Measurements from ENCODE around the gene PPARD.
"Not testable (repeated sequence)": the region's sequence is repeated elsewhere in the genome, so short reads cannot be mapped to it uniquely, and the experiment has no call there.

Gene PPARD

DNA sequence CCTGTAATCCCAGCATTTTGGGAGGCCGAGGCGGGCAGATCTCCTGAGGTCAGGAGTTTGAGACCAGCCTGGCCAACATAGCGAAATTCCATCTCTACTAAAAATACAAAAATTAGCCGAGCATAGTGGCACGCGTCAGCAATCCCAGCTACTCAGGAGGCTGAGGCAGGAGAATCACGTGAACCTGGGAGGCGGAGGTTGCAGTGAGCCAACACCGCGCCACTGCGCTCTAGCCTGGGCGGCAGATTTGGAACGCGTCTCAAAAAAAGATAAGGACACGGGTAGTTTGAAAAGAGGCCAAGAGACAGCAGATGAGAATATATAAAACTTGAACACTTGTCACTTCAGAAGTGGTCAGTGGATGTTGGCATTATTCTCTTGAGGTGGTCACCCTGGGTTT, 35.2 kb upstream of the PPARD start:
- not testable (repeated sequence) for H3K27me3 Mint-ChIP-seq; H3K9me3 Mint-ChIP-seq (ENCODE audit: low read depth)
- Mint-ChIP-seq H3K36me3 (peaks cover 10% of the 10 kb centered on the region), H3K4me1 (ENCODE audit: low read depth) (peaks cover 79% of the 10 kb centered on the region), H3K27ac (peak overlapping the region; percentile 88), H3K4me3 (peak overlapping the region; percentile 10)

GRCh38 chr6:35308543-35308942, 33.8 kb upstream of the PPARD start:
- not testable (repeated sequence) for H3K9me3 Mint-ChIP-seq (ENCODE audit: low read depth); H3K36me3 Mint-ChIP-seq; H3K27me3 Mint-ChIP-seq
- peaks cover 77% of the 10 kb centered on the region for H3K4me1 Mint-ChIP-seq (ENCODE audit: low read depth)
- peak overlapping the region; percentile 96 for H3K27ac Mint-ChIP-seq
- peak overlapping the region; percentile 46 for H3K4me3 Mint-ChIP-seq

DNA sequence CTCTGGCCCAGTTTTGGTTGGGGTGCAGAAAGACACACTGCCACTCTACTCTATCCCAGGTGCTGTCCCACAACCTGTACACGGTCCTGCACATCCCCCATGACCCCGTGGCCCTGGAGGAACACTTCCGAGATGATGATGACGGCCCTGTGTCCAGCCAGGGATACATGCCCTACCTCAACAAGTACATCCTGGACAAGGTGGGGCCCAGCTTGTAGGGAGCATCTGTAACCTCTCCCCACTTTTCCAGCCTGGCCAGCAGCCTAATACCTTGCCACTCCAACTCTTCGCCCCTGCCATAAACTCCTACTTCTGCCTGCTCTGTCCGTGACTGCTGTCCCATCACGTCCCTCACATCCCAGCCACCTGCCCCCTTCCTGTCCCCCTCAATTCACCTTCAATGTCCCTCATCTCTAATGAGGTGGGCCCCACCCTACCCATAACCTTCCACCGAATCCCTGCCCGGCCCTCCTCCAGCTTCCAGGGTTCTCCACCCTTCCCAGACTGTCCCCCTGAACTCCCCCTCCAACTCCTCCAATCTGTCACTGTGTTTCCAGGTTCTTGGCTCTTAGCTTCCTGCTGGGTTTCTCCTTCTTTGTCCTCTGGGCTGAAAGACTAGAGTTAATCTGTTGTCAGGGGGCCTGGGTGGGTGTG, 32.6 kb upstream of the PPARD start:
- H3K4me1 Mint-ChIP-seq (ENCODE audit: low read depth) = peaks cover 79% of the 10 kb centered on the region
- peak overlapping the region; percentile 96 for H3K27ac Mint-ChIP-seq
- no peaks in the 10 kb centered on the region for H3K9me3 Mint-ChIP-seq (ENCODE audit: low read depth)
- H3K27me3 Mint-ChIP-seq = no peaks in the 10 kb centered on the region
- peak overlapping the region; percentile 70 for H3K4me3 Mint-ChIP-seq
- H3K36me3 Mint-ChIP-seq = peaks cover 14% of the 10 kb centered on the region

DNA sequence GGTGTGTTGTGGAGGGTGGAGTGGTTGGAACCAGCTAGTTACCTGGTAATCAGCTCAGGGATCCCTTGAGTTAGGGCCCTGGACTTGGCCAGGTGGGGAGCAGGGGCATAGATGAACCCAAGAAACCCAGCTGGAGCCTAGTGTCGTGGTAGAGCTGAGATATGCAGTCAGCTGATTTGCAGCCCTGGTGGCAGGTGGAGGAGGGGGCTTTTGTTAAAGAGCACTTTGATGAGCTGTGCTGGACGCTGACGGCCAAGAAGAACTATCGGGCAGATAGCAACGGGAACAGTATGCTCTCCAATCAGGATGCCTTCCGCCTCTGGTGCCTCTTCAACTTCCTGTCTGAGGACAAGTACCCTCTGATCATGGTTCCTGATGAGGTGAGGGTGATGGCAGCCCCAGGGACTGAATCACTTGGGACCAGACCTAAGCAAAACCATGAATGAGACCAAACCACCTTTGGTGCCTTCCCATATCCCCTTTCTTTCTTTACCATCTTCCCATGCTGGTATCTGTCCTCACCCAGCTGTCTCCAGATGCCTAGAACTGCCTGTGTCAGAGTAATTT, 32.0 kb upstream of the PPARD start:
- H3K9me3 Mint-ChIP-seq (ENCODE audit: low read depth) = no peaks in the 10 kb centered on the region
- peaks cover 17% of the 10 kb centered on the region for H3K36me3 Mint-ChIP-seq
- peak overlapping the region; percentile 70 for H3K4me3 Mint-ChIP-seq
- peak overlapping the region; percentile 96 for H3K27ac Mint-ChIP-seq
- no peaks in the 10 kb centered on the region for H3K27me3 Mint-ChIP-seq
- peaks cover 85% of the 10 kb centered on the region for H3K4me1 Mint-ChIP-seq (ENCODE audit: low read depth)

- Mint-ChIP-seq H3K36me3 (peaks cover 17% of the 10 kb centered on the region), H3K27me3 (no peaks in the 10 kb centered on the region)
Observed at GRCh38 chr6:35311390-35312075, 30.8 kb upstream of the PPARD start.

GRCh38 chr6:35312076-35312800, 30.1 kb upstream of the PPARD start:
- no peaks in the 10 kb centered on the region for H3K9me3 Mint-ChIP-seq (ENCODE audit: low read depth)
- H3K4me3 Mint-ChIP-seq = peak overlapping the region; percentile 76
- H3K36me3 Mint-ChIP-seq = peaks cover 21% of the 10 kb centered on the region
- H3K27me3 Mint-ChIP-seq = no peaks in the 10 kb centered on the region
- peaks cover 89% of the 10 kb centered on the region for H3K4me1 Mint-ChIP-seq (ENCODE audit: low read depth)
- H3K27ac Mint-ChIP-seq = peak overlapping the region; percentile 96

More at GRCh38 chr6:35311390-35312075, 30.8 kb upstream of the PPARD start:
- Mint-ChIP-seq H3K9me3 (ENCODE audit: low read depth) (no peaks in the 10 kb centered on the region), H3K4me1 (ENCODE audit: low read depth) (peaks cover 89% of the 10 kb centered on the region), H3K27ac (peak overlapping the region; percentile 96), H3K4me3 (peak overlapping the region; percentile 76)

- Mint-ChIP-seq H3K4me3 (peak overlapping the region; percentile 76), H3K36me3 (peaks cover 24% of the 10 kb centered on the region), H3K9me3 (ENCODE audit: low read depth) (no peaks in the 10 kb centered on the region)
Observed at GRCh38 chr6:35312807-35313206, 29.6 kb upstream of the PPARD start.

GRCh38 chr6:35317483-35318195, 24.7 kb upstream of the PPARD start:
- Mint-ChIP-seq H3K36me3 (peaks cover 29% of the 10 kb centered on the region), H3K27me3 (no peaks in the 10 kb centered on the region), H3K4me3 (no peak overlapping the region), H3K27ac (no peak overlapping the region), H3K9me3 (ENCODE audit: low read depth) (no peaks in the 10 kb centered on the region), H3K4me1 (ENCODE audit: low read depth) (peaks cover 51% of the 10 kb centered on the region)

More at GRCh38 chr6:35312807-35313206, 29.6 kb upstream of the PPARD start:
- H3K27ac Mint-ChIP-seq = peak overlapping the region; percentile 96
- H3K4me1 Mint-ChIP-seq (ENCODE audit: low read depth) = peaks cover 85% of the 10 kb centered on the region
- no peaks in the 10 kb centered on the region for H3K27me3 Mint-ChIP-seq

GRCh38 chr6:35318196-35319171, 23.9 kb upstream of the PPARD start:
- Mint-ChIP-seq H3K27me3 (no peaks in the 10 kb centered on the region), H3K4me1 (ENCODE audit: low read depth) (peaks cover 44% of the 10 kb centered on the region), H3K27ac (no peak overlapping the region), H3K36me3 (peaks cover 27% of the 10 kb centered on the region), H3K4me3 (no peak overlapping the region), H3K9me3 (ENCODE audit: low read depth) (no peaks in the 10 kb centered on the region)

- Mint-ChIP-seq H3K27me3 (no peaks in the 10 kb centered on the region), H3K9me3 (ENCODE audit: low read depth) (no peaks in the 10 kb centered on the region), H3K4me3 (no peak overlapping the region), H3K27ac (peak overlapping the region; percentile 75), H3K36me3 (peaks cover 26% of the 10 kb centered on the region), H3K4me1 (ENCODE audit: low read depth) (peaks cover 36% of the 10 kb centered on the region)
Observed at GRCh38 chr6:35319346-35320030, 22.9 kb upstream of the PPARD start.

DNA sequence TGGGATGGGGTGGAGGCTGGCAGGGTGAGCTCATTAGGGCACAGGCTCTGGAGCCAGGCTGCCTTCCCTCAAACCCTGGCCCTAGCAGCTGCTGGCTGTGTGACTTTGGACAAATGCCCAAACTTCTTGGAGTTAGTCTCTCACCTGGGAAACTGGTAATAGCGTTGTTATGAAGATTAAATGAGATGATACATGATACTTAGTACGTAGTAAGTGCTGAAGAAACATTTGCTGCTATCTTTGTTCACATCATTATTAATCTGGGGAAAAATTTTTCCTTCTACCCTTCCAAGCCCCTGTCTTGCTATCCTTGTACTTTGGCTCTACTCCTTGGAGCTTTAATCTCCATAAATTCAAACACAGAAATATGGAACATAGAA, 22.3 kb upstream of the PPARD start:
- H3K9me3 Mint-ChIP-seq (ENCODE audit: low read depth) = no peaks in the 10 kb centered on the region
- peaks cover 21% of the 10 kb centered on the region for H3K36me3 Mint-ChIP-seq
- H3K4me1 Mint-ChIP-seq (ENCODE audit: low read depth) = peaks cover 30% of the 10 kb centered on the region
- H3K27ac Mint-ChIP-seq = peak overlapping the region; percentile 64
- no peak overlapping the region for H3K4me3 Mint-ChIP-seq
- H3K27me3 Mint-ChIP-seq = no peaks in the 10 kb centered on the region

GRCh38 chr6:35321091-35321490, 21.3 kb upstream of the PPARD start:
- Mint-ChIP-seq H3K9me3 (ENCODE audit: low read depth) (no peaks in the 10 kb centered on the region), H3K4me1 (ENCODE audit: low read depth) (peaks cover 23% of the 10 kb centered on the region), H3K27ac (peak overlapping the region; percentile 28), H3K36me3 (peaks cover 21% of the 10 kb centered on the region), H3K4me3 (no peak overlapping the region), H3K27me3 (no peaks in the 10 kb centered on the region)

DNA sequence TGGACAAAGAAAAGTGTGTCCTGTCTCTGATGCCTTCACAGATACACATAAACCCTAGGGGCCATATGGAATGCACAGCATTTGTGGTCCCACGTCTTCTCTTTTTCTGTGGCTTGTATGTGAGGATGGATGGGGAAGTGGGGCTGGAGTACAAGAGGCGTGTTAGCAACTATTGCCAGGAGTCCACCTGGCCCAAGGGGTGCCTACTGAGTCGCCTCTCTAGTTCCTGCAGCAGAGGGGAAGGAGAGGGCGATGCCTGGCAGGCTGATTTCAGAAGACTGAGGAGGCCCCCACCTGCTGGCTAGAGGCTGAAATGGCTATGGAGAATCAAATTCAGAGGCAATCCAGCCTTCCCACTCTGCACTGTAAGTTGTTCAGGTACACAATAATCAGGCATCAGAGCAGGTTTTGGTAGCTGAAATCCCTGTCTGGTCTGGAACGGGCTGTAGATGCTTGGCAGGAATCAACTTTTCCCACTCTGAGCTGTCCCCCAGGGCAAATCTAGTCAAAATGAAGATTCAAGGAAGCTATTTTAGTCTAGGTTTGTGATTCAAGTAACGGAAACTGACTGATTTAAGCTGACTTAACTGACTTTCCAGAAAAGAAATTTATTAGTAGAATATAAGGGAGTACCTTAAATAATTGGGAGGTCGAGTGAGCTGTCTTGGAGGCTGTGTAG, 14.9 kb upstream of the PPARD start:
- peaks cover under 1% of the 10 kb centered on the region for H3K36me3 Mint-ChIP-seq
- H3K4me3 Mint-ChIP-seq = no peak overlapping the region

More for the DNA sequence above, 14.9 kb upstream of the PPARD start:
- no peaks in the 10 kb centered on the region for H3K9me3 Mint-ChIP-seq (ENCODE audit: low read depth)
- no peaks in the 10 kb centered on the region for H3K27me3 Mint-ChIP-seq
- peaks cover 18% of the 10 kb centered on the region for H3K4me1 Mint-ChIP-seq (ENCODE audit: low read depth)
- H3K27ac Mint-ChIP-seq = peak overlapping the region; percentile 82

Data from activated naive CD8-positive, alpha-beta T cell (primary cell).